Common myeloid progenitor, CD34-positive (primary cell): Measurements from ENCODE around the gene NUP188.

Experiments used
- CTCF ChIA-PET: fragments of 350-600 bp; sonication (Branson Sonifier 250); formaldehyde crosslinking; loops from one replicate; lab custom pipeline; 2021; ENCODE audit warnings: antibody characterized with exemption; lab: Charles Lee
- POLR2A ChIA-PET: fragments of 350-600 bp; sonication (Branson Sonifier 250); formaldehyde crosslinking; loops from one replicate; lab custom pipeline; 2021; ENCODE audit warnings: antibody characterized with exemption; lab: Charles Lee
- DNase-seq, 3 donors: peaks; one replicate each; pipeline versions ENCODE4 v3.0.0 to v3.0.0-alpha.2; 2013
- H3K27ac ChIP-seq, 2 experiments: 1 replicate in 1 of 2; 2 replicates in 1 of 2; pipeline ENCODE4 v1.7.0; 2013; ENCODE audit warnings: inconsistent platforms in 2 of 2, low read length in 2 of 2, mild to moderate bottlenecking in 2 of 2, low read depth in 1 of 2, moderate library complexity in 1 of 2; ENCODE audit not compliant: severe bottlenecking in 2 of 2, insufficient read depth in 1 of 2, poor library complexity in 1 of 2
- H3K27me3 ChIP-seq, 5 experiments: replicated peaks in 2 of 5; 1 replicate in 3 of 5; 2 replicates in 2 of 5; pipeline versions ENCODE4 v1.6.1 to v1.7.0; 2013; ENCODE audit warnings: low read length in 4 of 5, mild to moderate bottlenecking in 2 of 5, moderate library complexity in 2 of 5, inconsistent platforms in 1 of 5; ENCODE audit not compliant: insufficient read depth in 5 of 5, control insufficient read depth in 4 of 5
- H3K36me3 ChIP-seq, 4 experiments: 1 replicate in 2 of 4; 2 replicates in 2 of 4; pipeline versions ENCODE4 v1.6.1 to v1.7.0; 2013; ENCODE audit warnings: low read length in 3 of 4, control low read depth in 1 of 4, mild to moderate bottlenecking in 1 of 4; ENCODE audit not compliant: control insufficient read depth in 4 of 4, insufficient read depth in 4 of 4
- H3K4me1 ChIP-seq, 4 experiments: 1 replicate in 3 of 4; 2 replicates in 1 of 4; pipeline versions ENCODE4 v1.6.1 to v1.7.1; 2013; ENCODE audit warnings: low read length in 3 of 4, mild to moderate bottlenecking in 3 of 4, control low read depth in 1 of 4, inconsistent platforms in 1 of 4, moderate library complexity in 1 of 4; ENCODE audit not compliant: control insufficient read depth in 4 of 4, insufficient read depth in 4 of 4; ENCODE audit errors: control extremely low read depth in 1 of 4
- H3K4me3 ChIP-seq, 7 experiments: 1 replicate in 4 of 7; 2 replicates in 3 of 7; pipeline versions ENCODE4 v1.5.1 to v1.7.0; 2013; ENCODE audit warnings: mild to moderate bottlenecking in 7 of 7, low read length in 6 of 7, moderate library complexity in 6 of 7, inconsistent platforms in 2 of 7, low read depth in 2 of 7, control low read depth in 1 of 7; ENCODE audit not compliant: insufficient read depth in 4 of 7, control insufficient read depth in 1 of 7; ENCODE audit errors: extremely low read depth in 1 of 7
- H3K9me3 ChIP-seq, 5 experiments: 1 replicate in 4 of 5; 2 replicates in 1 of 5; pipeline versions ENCODE4 v1.6.1 to v1.7.1; 2013; ENCODE audit warnings: low read length in 4 of 5, mild to moderate bottlenecking in 2 of 5, inconsistent platforms in 1 of 5, low read depth in 1 of 5, moderate library complexity in 1 of 5; ENCODE audit not compliant: control insufficient read depth in 4 of 5, insufficient read depth in 2 of 5; ENCODE audit errors: control extremely low read depth in 1 of 5
- WGBS: methylation state at CpG from one replicate; pipeline ENCODE4 v1.1.5; 2013; ENCODE audit not compliant: insufficient coverage; 5-methylcytosine and 5-hydroxymethylcytosine counted together

The NUP188 gene

DNA sequence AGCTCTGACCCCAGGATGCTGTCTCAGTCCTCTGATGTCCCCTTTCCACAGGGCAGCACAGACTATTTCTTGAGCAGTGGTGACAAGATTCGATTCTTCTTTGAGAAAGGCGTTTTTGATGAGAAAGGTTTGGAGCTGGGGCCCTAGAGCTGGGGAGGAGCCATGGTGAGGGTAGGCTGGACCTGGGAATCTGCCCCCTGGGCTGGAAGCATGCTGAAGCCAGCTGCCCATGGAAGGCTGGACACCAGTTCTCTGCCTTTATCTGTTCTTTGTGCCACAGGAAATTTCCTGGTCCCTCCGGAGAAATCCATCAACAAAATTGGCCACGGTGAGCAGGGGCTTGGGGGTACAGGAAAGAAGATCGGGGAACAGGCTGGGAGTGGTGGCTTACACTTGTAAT lies 13.8 kb upstream of the NUP188 start:
- Histone ChIP-seq H3K4me1 (no peaks in the 10 kb centered on the region), H3K27me3 (no peaks in the 10 kb centered on the region), H3K27ac (no peak overlapping the region), H3K9me3 (no peaks in the 10 kb centered on the region), H3K36me3 (no peaks in the 10 kb centered on the region), H3K4me3 (no peak overlapping the region)
- POLR2A ChIA-PET = interaction anchor here (0.6 to 0.7 kb wide), 2 partner anchors 11 to 370 kb away, joined by 3 to 4 read pairs; no protein-coding TSS in a partner anchor
- no peak for DNase-seq
- CTCF ChIA-PET = interaction anchor here (0.8 to 3.7 kb wide), 2 partner anchors 12 to 77 kb away, joined by 3 to 14 read pairs; partner anchors contain the start of gene PHYHD1
- WGBS = 97% methylated on average over 4 of the region's 5 CpGs

DNA sequence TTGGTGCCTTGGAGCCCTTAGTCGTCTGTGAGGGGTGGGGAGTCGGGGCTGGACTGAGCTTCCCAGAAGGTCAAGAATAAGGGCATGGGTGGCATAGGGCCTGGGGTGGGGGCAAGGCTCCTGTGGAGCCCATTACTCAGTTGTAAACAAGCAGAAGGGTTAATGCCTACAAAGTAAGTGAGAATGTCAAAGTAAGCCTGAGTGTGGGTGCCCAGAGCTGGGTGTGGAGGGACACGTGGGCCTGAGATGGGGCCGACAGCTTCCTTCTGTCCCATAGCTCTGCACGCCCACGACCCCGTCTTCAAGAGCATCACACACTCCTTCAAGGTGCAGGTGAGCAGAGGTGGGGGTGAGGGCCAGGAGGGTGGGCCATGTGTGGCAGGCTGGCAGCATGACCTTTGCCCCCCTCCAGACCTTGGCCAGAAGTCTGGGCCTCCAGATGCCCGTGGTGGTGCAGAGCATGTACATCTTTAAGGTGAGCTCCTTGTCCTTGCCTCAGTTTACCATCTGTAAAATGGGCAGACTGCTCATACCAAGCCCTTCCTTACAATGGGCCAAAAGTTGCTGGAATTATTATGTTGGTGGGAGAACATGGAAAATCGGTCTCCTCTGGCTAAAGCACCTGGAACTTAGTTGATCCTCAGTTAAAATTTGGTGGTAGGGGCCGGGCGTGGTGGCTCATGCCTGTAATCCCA lies 11.2 kb upstream of the NUP188 start:
- 99% methylated on average over 7 of the region's 11 CpGs for WGBS
- Histone ChIP-seq H3K4me1 (peaks cover 0 to 3% (median 0%) of the 10 kb centered on the region in 4 experiments), H3K36me3 (no peaks in the 10 kb centered on the region), H3K27me3 (no peaks in the 10 kb centered on the region), H3K9me3 (no peaks in the 10 kb centered on the region), H3K27ac (no peak overlapping the region), H3K4me3 (no peak overlapping the region)
- POLR2A ChIA-PET = no interaction called here
- DNase-seq = no peak
- CTCF ChIA-PET = interaction anchor here (1.0 to 3.7 kb wide), 6 partner anchors 8 to 74 kb away, joined by 3 to 20 read pairs (median 8); partner anchors contain the start of gene PHYHD1

DNA sequence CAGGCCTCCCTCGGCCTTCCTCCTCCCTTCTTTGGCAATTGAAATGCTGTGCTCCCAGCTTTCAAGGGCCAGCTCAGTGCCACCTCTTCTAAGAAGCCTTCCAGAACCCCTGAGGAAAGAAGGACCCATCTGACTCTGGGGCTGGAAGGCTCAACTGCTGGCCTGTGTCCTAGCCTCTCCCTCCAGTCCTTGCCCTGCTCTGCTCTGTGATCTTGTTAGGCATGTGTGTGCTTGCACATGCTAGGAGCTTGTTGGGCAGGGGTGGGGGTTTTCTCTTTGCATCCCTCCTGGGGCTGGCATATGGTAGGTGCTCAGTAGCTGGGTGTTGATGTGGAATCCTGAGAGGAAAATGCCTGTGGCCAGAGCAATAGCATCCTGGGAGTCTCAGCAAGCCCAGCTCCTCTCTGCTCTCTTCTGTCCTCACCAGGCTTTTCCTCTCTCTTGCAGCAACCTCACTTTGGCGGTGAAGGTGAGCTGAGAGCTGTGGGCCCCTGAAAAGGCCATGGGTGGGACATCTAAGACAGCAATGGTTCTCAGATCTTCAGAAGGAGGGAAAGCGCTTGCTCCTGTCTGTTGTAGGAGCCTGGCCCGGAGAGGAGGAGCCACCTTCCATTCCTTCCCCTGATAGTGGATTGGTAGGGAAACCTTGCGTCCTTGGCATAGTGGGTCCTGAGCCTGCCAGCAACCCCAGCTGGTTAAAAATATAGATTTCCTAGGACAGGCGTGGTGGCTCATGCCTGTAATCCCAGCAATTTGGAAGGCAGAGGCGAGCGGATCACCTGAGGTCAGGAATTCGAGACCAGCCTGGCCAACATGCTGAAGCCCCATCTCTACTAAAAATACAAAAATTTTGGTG lies 10.0 kb upstream of the NUP188 start:
- Histone ChIP-seq H3K4me1 (peaks cover 0 to 8% (median 1%) of the 10 kb centered on the region in 4 experiments), H3K27me3 (no peaks in the 10 kb centered on the region), H3K27ac (no peak overlapping the region), H3K36me3 (no peaks in the 10 kb centered on the region), H3K4me3 (no peak overlapping the region), H3K9me3 (no peaks in the 10 kb centered on the region)
- 97% methylated on average over 5 of the region's 9 CpGs for WGBS
- POLR2A ChIA-PET = no interaction called here
- DNase-seq = no peak
- CTCF ChIA-PET = interaction anchor here (0.5 to 3.7 kb wide), 6 partner anchors 9 to 288 kb away, joined by 3 to 20 read pairs (median 8); partner anchors contain the start of gene PHYHD1

DNA sequence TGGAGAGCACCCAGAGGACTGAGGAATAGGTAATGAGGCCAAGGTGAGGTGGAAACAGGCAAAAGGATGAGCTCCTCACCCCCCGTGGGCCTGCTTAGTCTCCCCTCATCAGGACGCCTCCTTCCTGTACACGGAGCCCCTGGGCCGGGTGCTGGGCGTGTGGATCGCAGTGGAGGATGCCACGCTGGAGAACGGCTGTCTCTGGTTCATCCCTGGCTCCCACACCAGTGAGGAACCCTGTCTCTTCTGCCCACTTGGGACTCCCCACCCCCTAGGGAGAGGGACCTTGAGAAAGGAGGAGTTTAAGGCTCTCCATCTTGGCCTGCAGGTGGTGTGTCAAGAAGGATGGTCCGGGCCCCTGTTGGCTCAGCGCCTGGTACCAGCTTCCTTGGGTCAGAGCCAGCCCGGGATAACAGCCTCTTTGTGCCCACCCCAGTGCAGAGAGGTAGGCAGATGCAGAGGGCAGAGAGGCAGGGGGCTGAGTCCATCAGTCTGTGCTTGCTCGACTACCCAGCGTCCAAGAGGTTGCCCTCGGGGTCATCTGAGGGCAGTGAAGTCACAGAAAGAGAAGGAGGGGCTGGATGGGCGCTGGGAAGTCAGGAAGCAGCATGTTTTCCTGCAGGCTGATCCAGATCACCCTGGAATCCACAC lies 7.1 kb upstream of the NUP188 start:
- H3K4me3 ChIP-seq = no peak overlapping the region
- no peak for DNase-seq
- H3K27ac ChIP-seq = no peak overlapping the region
- CTCF ChIA-PET = no interaction called here
- H3K4me1 ChIP-seq = peaks cover 0 to 25% (median 6%) of the 10 kb centered on the region in 4 experiments
- no peaks in the 10 kb centered on the region for H3K9me3 ChIP-seq
- H3K36me3 ChIP-seq = peaks cover 0 to 4% (median 0%) of the 10 kb centered on the region in 4 experiments
- POLR2A ChIA-PET = no interaction called here
- 89% methylated on average over 12 of the region's 15 CpGs for WGBS
- no peaks in the 10 kb centered on the region for H3K27me3 ChIP-seq

DNA sequence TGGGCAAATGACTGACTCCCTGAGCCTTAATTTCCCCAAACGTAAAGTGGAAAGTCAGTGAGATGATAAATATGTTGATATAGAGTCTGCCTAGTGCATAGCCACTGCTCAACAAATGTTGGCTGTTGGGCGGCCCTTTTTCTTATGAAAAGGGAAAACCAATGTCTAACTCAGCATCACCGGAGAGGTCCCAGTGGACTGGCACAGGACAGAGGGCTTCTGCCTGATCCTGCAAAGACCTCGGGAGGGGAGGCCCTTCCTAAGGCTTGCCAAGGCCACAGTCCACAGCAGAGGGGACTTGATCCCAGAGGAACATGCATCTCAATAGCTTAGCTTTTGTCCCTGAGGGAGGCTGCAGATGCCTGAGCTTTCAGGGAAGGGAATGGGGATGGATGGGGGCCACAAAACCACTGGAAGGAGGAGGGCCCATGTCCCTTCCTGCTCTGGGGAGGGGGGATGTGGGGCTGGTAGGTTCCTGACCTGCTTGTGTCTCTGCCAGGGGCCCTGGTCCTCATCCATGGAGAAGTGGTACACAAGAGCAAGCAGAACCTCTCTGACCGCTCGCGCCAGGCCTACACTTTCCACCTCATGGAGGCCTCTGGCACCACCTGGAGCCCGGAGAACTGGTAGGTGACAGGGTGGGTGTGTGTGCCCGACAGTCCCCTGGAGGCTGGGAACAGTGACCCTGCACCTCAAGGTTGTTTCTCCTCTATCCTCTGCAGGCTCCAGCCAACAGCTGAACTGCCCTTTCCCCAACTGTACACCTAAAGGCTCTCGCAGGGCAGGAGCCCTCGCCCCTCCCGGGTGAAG lies 6.3 kb upstream of the NUP188 start:
- CTCF ChIA-PET = interaction anchor here (0.7 kb wide), 1 partner anchor 13 kb away, joined by 3 read pairs; no protein-coding TSS in a partner anchor
- Histone ChIP-seq H3K9me3 (no peaks in the 10 kb centered on the region), H3K36me3 (peaks cover 0 to 10% (median 2%) of the 10 kb centered on the region in 4 experiments), H3K27ac (no peak overlapping the region), H3K27me3 (no peaks in the 10 kb centered on the region), H3K4me3 (no peak overlapping the region), H3K4me1 (peaks cover 0 to 28% (median 6%) of the 10 kb centered on the region in 4 experiments)
- DNase-seq = no peak
- WGBS = 99% methylated on average over 10 of the region's 12 CpGs
- POLR2A ChIA-PET = no interaction called here

DNA sequence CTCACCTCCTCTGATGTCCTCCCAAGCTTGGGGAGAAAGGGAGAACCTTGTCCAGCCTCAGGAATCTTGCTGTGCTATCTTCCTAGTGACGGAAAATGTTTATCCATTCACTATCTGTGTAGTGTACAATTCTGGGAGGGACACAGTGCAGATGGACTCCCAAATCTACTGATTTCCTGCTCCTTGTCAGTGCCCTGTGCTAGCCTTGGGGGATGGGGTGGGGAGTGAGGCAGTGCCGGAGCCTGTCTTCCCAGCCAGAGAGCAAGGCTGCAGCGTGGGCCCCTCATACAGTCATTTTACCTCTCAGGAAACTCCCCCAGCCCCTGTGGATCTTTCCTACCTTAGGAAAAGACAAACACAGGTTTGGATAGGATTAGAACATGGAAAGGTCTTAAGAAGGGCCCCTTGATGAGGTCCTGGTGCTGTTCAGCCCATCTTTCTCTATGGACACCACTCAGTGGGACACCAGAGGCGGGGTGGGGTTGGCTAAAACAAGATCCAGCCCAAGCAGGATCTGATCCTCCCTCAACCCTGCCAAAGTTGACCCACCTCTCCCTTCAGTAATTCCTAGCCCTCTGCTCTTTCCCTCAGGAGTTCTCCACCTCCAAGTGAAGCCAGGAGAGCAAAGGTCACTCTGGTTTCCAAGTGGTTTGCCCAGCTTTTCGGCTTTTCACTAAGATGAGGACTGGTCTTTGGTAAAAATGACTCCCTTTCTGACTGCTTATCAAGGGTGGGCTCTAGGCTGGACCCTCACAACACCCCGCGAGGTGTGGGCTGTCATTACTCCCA lies 3.5 kb upstream of the NUP188 start:
- H3K9me3 ChIP-seq = no peaks in the 10 kb centered on the region
- peaks cover 0 to 44% (median 20%) of the 10 kb centered on the region in 4 experiments for H3K4me1 ChIP-seq
- H3K27me3 ChIP-seq = no peaks in the 10 kb centered on the region
- no peak overlapping the region for H3K27ac ChIP-seq
- POLR2A ChIA-PET = no interaction called here
- CTCF ChIA-PET = interaction anchor here (1.2 to 1.3 kb wide), 3 partner anchors 13 to 19 kb away, joined by 3 to 6 read pairs (median 3); no protein-coding TSS in a partner anchor
- H3K36me3 ChIP-seq = peaks cover 0 to 10% (median 2%) of the 10 kb centered on the region in 4 experiments
- 100% methylated on average over 6 of the region's 7 CpGs for WGBS
- DNase-seq = no peak
- no peak overlapping the region for H3K4me3 ChIP-seq
